Measurements from ENCODE around the gene DPP6.
"Not testable (repeated sequence)": the region's sequence is repeated elsewhere in the genome, so short reads cannot be mapped to it uniquely, and the experiment has no call there.

DPP6 gene

DNA sequence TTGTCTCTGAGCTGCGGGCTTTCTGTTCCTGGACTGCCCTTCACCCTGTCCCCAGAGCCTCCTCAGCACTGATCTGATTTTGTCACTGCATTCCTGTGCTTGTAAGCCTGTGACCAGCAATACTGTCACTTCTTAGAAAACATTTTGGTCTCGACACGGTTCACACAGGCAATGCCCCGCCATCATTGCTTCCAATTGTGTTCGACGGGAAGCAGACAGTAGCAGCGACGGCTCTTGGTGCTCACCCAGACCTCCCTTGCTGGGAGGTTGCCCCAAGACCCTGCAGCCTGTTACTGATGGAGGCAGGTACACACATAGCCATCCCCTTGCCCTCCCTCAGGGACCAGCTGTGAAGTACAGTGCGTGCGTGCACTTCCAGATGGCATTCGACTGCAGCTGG, 99.1 kb downstream of the DPP6 start:
- DNase-seq: not testable (repeated sequence)

GRCh38 chr7:154155928-154156327, 103.7 kb downstream of the DPP6 start:
- DNase-seq: not testable (repeated sequence)

DNA sequence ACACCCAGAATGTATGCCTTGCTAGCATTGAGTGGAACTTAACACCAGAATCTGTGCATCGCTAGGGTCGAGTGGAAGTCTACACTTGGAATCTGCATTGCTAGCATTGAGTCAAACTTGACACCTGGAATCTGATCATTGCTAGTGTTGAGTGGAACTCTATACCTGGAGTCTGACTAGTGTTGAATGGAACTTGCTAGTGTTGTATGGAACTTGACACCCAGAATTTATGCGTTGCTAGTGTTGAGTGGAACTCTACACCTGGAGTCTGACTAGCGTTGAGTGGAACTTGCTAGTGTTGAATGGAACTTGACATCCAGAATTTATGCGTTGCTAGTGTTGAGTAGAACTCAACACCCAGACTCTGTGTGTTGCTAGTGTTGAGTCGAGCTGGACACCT, 110.7 kb downstream of the DPP6 start:
- not testable (repeated sequence) for DNase-seq

- DNase-seq: not testable (repeated sequence)
These were observed 111.4 kb downstream of the DPP6 start for GRCh38 chr7:154163642-154164041.

DNA sequence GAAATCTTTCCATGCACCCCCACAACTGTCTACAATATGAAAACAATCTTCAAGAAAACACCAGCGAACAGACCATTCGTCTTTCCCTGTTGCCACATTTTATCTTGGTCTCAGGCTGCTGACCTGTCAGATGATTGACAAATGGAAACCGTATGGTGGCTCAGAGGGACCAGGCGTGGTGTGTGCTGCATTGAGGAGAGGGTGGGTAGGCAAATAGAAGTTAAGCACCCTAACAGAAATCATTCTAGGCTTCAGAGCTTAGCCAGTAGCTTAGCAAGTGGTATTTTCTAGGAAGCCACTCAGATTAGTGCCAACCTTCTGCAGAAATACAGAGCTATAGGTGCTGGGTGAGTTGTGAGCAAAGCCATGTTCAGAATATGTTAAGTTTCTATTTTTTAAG, 114.9 kb downstream of the DPP6 start:
- no peak for DNase-seq

- DNase-seq: no peak
These were observed 115.6 kb downstream of the DPP6 start for GRCh38 chr7:154167807-154168206.

- no peak for DNase-seq
These were observed 119.2 kb downstream of the DPP6 start for GRCh38 chr7:154171422-154171821.

DNA sequence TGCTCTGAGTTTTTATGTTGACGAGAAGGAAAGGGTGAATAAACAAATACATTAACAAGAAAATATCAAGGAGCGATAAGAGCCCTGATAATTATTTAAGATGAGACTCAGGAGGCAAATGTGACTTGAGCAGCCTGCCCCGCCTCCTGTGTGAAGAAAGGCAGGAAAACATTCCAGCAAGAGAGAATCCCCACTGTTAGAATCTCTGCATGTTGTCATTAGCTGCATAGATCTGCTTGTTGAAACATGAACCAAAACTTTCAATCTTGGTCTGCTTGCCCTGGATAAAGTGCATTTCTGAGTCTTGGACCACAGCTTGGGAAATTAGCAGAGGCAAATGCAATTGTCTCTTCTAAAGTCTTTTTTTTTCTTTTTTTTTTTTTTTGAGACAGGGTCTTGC, 120.0 kb downstream of the DPP6 start:
- DNase-seq: no peak

DNA sequence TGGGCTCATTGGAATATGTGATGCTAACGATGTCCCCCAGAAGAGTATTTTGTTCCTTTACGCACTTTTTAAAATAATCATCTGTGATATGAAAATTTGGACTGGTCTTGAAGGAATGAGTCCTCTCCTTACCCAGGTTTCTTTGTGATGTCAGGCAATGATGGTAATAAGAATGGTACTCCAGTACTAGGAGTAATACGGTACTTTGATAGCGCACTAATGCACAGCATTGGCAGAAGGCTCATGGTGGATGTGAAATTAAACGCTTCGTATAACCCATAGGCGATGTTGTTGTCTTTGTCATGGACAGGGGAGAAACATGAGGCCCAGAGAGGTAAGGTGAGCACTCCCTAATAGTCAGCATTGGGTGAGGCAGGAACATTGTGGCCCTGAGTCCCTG, 125.4 kb downstream of the DPP6 start:
- DNase-seq: no peak

- DNase-seq: no peak
These were observed 126.7 kb downstream of the DPP6 start for GRCh38 chr7:154178895-154179294.

- no peak for DNase-seq
These were observed 131.3 kb downstream of the DPP6 start for GRCh38 chr7:154183482-154183881.

GRCh38 chr7:154183946-154184345, 131.7 kb downstream of the DPP6 start:
- no peak for DNase-seq

DNA sequence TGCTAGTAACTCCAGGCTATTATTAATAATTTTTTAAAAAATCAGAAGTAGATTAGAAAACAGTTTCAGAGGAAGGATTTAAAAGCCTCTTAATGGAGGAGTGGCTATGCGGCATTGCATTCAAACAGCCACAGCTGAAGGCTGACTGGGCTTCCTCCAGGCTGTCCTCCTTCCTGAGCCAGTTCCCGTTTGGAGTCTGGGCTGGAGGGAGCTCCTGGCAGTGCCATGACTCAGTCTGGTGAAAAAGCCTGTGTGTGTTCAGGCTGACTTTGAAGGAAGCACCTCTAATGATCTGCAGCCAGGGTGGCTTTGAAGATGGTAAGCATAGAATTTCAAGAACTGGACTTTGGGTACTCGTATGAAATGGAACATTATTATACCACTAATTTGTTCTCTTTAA, 134.6 kb downstream of the DPP6 start:
- DNase-seq: no peak

- DNase-seq: no peak
These were observed 136.1 kb downstream of the DPP6 start for GRCh38 chr7:154188330-154188729.

- no peak for DNase-seq
These were observed 143.1 kb downstream of the DPP6 start for GRCh38 chr7:154195266-154195665.

DNA sequence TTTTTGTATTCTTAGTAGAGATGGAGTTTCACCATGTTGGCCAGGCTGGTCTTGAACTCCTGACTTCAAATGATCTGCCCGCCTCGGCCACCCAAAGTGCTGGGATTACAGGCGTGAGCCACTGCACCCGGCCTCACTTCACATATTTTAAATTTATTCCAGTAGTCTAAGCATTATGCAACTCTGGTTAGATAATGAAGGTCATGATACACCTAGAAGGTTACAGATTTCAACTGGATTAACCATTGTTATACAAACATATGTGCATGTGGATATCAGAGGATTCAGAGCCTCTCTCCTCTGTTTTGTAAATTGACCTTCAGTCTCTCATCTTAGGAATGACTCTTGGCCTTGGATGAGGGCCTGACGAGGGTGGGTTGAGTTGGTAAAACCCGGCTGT, 146.3 kb downstream of the DPP6 start:
- DNase-seq: no peak

- no peak for DNase-seq
These were observed 148.0 kb downstream of the DPP6 start for GRCh38 chr7:154200241-154200640.

GRCh38 chr7:154202002-154202401, 149.8 kb downstream of the DPP6 start:
- no peak for DNase-seq

- no peak for DNase-seq
These were observed 151.8 kb downstream of the DPP6 start for GRCh38 chr7:154204046-154204445.

DNA sequence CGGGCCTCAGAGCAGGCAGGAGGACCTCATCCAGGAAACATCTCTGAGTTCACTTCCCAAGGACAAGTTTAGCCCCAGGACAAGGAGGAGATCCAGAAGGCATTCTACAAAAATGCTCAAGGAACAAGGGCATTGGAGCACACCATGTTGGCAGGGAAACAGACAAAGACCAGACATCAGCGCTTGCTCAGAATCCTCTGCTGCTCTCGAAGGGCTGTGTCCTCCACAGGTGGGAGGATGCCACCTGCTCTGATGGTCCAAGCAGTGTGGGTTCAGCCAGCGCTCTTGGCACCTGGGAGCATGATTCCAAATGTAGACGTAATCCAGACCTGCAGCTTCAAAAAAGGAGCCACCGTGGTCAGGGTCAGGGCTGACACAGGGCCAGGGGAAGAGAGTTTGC, 160.7 kb downstream of the DPP6 start:
- no peak for DNase-seq

DNA sequence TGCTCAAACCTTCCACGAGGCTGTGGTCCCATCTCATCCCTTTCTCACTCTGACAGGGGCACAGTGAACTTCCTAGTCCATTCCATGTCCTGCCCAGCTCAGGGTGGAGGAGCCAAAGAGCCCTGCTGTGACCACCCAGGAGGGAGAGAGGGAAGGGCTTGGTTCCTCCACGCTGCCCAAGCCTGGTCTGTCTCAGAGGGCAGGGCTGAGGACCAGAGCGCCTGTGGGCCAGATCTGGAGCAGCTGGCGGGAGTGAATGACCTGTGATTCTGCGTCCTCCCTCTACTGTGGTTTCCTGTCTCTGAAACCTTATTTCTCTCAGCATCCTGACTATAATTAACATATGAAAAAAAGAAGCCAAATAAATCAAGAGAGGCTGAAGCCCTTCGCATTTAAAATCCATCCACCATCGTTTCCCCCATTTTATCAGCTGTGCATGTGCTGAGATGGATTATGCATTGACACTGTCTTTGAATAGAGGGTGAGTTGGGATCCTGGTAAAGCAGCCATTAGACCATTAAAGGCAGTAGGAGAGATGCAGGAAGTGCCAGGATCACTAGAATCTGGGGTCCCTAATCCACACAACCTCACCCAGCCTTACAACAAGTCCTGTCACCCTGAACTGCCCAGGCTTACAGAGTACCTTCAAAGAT, 165.6 kb downstream of the DPP6 start:
- no peak for DNase-seq

DNA sequence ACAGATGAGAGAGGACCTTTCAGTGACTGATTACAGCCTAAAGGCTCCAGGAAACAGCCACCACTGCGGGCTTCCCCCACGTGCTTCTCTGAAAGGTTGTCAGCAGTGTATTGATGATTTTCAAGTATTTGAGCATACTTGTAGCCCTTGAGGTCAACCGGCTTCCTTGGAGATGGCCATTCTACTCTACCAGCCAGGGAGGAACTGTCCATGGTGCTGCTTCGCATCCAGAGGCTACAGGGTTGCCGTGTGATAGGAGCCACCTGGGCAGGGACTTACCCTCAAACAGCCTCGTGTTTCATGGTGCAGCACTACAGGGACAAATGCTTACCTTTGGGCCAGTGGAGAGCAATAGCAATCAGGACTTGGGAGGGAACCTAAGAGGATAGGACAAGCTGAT, 179.5 kb downstream of the DPP6 start:
- no peak for DNase-seq

DNA sequence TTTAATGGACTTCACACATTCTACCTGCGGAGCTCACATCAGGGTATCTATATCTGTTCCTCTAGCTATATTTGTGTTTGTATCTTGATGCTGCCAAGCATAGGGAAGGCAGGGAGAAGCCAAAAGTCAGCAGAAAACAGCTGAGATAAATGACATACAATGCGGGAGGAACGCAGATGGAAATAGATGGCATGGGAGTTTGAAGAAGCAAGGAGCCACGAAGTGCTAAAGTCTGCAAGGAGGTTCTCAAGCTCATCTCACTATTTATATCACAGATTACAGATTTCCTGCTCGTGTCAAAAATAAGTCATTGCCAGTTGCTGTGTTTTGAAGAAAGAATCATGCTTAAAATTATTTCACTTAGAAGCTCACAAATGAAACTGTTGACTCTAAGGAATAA, 180.5 kb downstream of the DPP6 start:
- no peak for DNase-seq

- no peak for DNase-seq
These were observed 189.8 kb downstream of the DPP6 start for GRCh38 chr7:154241988-154242387.

DNA sequence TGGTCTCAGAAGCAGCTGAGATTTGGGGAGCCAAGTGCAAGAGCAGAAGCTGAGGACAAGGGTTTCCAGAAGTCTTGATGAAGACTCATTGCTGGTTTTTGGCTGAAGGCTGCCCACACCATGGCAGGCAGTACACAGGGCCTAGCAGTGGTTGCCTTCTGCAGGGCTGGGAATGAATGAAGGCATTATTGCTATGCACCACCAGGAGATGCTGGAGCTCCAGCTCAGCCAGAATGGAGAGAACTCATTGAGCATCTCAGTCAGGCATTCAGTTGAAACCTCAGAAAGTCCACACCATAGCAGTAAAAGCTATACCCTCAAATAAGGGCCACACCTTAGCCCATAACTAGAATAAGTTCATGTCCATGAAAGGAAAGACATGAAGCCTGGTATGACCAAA, 190.5 kb downstream of the DPP6 start:
- DNase-seq: no peak

DNA sequence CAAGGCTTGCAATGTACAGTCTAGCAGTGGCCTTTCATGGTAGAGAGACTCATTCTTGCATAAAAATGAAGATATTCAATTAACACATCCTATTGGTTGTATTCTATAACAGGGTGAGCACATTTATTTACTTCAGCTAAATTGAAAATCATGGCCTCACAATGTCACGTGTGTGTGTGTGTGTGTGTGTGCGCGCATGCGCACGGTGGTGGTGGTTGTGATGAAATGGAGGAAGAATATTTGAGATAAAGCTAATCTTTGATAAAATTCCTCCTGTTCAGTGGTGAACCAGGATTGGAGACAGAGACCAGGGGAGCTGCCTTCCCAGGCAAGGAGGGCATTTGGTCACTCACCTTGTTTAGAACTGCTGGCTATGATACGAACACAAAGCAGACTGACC, 199.8 kb downstream of the DPP6 start:
- no peak for DNase-seq
